Kidney epithelial cell (primary cell): ENCODE data around the gene NECAB2. TPM values are rescaled to one million over a fixed set of nuclear protein-coding genes. Genes with fewer than 3 reads are reported as not detected.

Experiments
- DNase-seq: peaks from one replicate; pipeline ENCODE4 v3.0.0-alpha.2; 2010; ENCODE audit warnings: low read depth
- H3K27me3 ChIP-seq: 2 replicates; pipeline ENCODE4 v1.6.0; 2011; ENCODE audit warnings: low read length; ENCODE audit not compliant: control insufficient read depth, insufficient read depth
- H3K36me3 ChIP-seq: 2 replicates; pipeline ENCODE4 v1.5.1; 2011; ENCODE audit warnings: low read length; ENCODE audit not compliant: control insufficient read depth, insufficient read depth
- H3K4me3 ChIP-seq: 2 replicates; pipeline ENCODE4 v1.5.1; 2011; ENCODE audit warnings: low read depth, mild to moderate bottlenecking, control low read depth, low read length
- total RNA-seq: library from RNA; depleted of rRNA; stranded (reverse); fragments of >200 nt; gene quantifications from 2 replicates; pipeline ENCODE4 v1.2.3, GENCODE V29; 2015
- TF ChIP-seq, protein P1 (sequence below): IDR thresholded peaks from 2 replicates; pipeline ENCODE4 v1.5.1; 2011; ENCODE audit warnings: mild to moderate bottlenecking, moderate library complexity, low read length, control low read depth, inconsistent platforms; ENCODE audit not compliant: insufficient read depth, poor library complexity, severe bottlenecking

The NECAB2 gene
- total RNA-seq, 1 donor from 2014 or later = not detected

- Histone ChIP-seq H3K36me3 (no peaks in the 10 kb centered on the region), H3K4me3 (no peak overlapping the region), H3K27me3 (peaks cover 41% of the 10 kb centered on the region)
- no peak for DNase-seq
- TF ChIP-seq, protein P1, sequence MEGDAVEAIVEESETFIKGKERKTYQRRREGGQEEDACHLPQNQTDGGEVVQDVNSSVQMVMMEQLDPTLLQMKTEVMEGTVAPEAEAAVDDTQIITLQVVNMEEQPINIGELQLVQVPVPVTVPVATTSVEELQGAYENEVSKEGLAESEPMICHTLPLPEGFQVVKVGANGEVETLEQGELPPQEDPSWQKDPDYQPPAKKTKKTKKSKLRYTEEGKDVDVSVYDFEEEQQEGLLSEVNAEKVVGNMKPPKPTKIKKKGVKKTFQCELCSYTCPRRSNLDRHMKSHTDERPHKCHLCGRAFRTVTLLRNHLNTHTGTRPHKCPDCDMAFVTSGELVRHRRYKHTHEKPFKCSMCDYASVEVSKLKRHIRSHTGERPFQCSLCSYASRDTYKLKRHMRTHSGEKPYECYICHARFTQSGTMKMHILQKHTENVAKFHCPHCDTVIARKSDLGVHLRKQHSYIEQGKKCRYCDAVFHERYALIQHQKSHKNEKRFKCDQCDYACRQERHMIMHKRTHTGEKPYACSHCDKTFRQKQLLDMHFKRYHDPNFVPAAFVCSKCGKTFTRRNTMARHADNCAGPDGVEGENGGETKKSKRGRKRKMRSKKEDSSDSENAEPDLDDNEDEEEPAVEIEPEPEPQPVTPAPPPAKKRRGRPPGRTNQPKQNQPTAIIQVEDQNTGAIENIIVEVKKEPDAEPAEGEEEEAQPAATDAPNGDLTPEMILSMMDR = no peak
These were observed 4.4 kb downstream of the NECAB2 start for GRCh38 chr16:83972256-83973008.

GRCh38 chr16:83973077-83973476 lies 5.0 kb downstream of the NECAB2 start:
- TF ChIP-seq, protein P1 = no peak
- Histone ChIP-seq H3K27me3 (peaks cover 40% of the 10 kb centered on the region), H3K36me3 (no peaks in the 10 kb centered on the region), H3K4me3 (no peak overlapping the region)
- no peak for DNase-seq

DNA sequence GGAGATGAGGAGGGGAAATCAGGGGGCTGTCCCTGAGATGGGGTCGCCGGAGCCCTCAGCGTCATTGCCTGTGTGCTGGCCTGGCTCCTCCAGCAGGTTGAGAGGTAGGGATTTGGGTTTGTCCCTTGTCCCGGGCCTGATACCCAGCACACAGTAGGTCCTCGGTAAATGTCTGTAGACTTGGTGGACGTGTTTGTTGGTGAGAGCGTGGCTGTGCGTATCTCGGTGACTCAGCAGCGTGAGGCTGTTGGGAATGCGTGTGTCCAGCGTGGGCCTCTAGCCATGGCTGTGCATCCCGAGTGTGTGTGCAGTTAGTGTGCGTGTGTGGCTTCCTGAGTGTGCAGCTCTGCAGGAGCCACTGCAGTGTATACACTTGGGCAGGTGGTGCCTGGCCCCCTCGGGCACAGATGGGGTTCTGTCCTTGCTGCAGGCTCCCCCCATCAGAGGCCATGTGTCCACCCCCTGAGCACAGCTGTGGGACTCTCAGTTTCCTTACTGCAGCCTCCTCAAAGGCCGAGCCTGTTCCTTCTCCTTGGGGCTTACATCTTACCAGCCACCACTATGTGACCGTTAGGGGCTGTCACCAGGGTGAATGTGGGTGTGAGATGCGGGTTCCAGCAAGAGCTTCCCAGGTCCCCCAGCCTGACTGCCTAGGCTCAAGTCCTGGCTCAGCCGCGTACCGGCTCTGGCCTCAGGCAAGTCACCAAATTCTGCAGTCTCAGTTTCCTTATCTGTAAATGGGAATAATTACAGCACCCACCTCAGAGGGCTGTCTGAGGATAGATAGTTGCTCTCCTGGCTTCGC lies 5.7 kb downstream of the NECAB2 start:
- DNase-seq = no peak
- Histone ChIP-seq H3K36me3 (no peaks in the 10 kb centered on the region), H3K27me3 (peaks cover 39% of the 10 kb centered on the region), H3K4me3 (no peak overlapping the region)
- TF ChIP-seq, protein P1 = no peak

DNA sequence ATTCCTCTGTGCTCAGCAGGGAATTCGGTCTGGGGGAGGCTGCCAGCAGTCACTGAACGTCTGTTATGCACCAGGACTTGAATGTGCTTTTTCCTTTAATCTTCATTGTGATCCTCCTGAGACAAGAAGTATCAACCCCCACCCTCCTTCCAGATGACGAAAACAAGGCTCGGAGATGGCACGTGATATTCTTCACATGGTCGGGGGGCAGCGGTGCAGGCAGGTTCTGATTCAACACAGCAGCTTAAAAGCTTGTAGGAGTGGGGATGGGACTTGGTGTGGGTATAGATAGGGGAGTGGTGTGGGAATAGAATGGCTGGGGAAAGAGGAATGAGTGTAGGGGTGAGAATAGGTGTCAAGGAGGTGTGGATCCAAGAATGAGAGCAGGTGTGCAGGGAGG lies 6.4 kb downstream of the NECAB2 start:
- no peak for DNase-seq
- Histone ChIP-seq H3K4me3 (no peak overlapping the region), H3K27me3 (peaks cover 33% of the 10 kb centered on the region), H3K36me3 (no peaks in the 10 kb centered on the region)
- TF ChIP-seq, protein P1 = no peak

DNA sequence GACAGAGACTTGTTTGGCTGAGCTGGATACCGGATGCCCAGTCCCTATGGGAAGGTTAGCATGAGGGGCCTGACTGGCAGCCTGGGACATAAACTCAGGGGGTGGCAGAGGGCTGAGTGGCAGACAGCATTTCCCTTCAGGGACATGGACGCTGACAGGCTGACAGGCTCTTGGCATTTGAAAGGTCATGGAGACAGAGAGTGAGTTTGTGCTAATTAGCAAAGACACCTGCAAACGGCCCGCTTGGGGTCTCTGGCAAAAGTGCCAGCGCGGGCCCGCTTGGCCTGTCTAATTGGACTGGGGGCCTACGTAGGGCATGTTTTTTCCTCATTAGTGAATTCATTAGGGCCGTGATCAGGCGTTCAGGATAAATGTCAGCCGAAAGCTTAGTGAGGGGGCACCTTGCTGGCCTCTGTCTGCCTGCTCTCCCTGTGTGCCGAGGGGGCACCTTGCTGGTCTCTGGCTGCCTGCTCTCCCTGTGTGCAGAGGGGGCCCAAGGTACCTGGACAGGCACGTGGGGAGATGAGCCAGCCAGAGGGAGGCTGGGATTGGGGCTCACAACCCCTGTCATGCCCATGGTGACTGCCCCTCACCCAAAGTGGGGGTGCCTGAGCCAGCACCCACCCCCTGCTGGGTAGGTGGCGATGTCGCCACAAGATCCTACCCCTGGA lies 7.7 kb downstream of the NECAB2 start:
- TF ChIP-seq, protein P1 = no peak
- H3K4me3 ChIP-seq = no peak overlapping the region
- peaks cover 21% of the 10 kb centered on the region for H3K27me3 ChIP-seq
- no peak for DNase-seq
- no peaks in the 10 kb centered on the region for H3K36me3 ChIP-seq
